Astrocyte of the spinal cord (primary cell): ENCODE measurements around the gene MRS2.

Experiments used
- DNase-seq: peaks from one replicate; pipeline ENCODE4 v3.0.0; 2011; ENCODE audit warnings: low read depth, low spot score
- H3K4me3 ChIP-seq: 2 replicates; pipeline ENCODE4 v1.5.1; 2011; ENCODE audit warnings: low read depth, mild to moderate bottlenecking, low read length, moderate library complexity
- in situ Hi-C: cut with HindIII; loops from 2 replicates; pipeline ENCODE4 v1.10.0; 2017; ENCODE audit warnings: low sequenced_read_pairs
- TF ChIP-seq, protein P1 (sequence below): IDR thresholded peaks from 2 replicates; pipeline ENCODE4 v1.5.1; 2012; ENCODE audit warnings: low read depth, mild to moderate bottlenecking, low read length, inconsistent platforms

Gene MRS2

DNA sequence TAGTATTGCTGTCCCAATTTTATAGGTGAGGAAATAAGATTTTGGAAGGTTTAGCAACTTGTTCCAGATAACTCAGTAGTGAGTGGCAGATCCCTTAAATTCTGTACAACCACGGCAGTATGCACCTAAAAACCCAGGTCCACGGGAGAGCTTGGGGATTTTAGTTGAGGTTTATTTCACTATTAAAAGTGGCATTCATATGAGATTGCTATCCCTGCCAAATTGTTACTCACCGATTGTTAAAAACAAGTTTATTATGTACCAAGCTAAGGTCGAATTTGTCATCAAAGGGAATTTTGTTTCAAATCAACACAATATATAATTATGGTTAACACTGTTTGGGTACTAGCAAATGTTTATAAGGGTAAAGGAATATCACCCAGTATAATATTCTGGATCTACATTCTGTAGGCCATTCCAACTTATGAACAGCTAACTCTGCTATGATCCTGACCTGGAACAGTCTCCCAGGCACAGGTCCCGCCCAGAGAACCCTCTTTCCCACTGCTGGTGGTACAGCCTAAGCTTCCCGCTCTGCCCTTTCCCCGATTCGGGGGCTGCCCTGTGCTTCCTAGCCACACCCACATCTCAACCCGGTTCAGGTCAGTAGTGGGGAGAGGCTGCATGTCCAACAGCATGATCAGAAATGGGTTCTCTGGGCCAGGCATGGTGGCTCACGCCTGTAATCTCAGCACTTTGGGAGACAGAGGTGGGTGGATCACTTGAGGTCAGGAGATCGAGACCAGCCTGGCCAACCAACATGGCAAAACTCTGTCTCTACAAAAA lies 61.7 kb downstream of the MRS2 start:
- TF ChIP-seq, protein P1, sequence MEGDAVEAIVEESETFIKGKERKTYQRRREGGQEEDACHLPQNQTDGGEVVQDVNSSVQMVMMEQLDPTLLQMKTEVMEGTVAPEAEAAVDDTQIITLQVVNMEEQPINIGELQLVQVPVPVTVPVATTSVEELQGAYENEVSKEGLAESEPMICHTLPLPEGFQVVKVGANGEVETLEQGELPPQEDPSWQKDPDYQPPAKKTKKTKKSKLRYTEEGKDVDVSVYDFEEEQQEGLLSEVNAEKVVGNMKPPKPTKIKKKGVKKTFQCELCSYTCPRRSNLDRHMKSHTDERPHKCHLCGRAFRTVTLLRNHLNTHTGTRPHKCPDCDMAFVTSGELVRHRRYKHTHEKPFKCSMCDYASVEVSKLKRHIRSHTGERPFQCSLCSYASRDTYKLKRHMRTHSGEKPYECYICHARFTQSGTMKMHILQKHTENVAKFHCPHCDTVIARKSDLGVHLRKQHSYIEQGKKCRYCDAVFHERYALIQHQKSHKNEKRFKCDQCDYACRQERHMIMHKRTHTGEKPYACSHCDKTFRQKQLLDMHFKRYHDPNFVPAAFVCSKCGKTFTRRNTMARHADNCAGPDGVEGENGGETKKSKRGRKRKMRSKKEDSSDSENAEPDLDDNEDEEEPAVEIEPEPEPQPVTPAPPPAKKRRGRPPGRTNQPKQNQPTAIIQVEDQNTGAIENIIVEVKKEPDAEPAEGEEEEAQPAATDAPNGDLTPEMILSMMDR, result no peak
- DNase-seq, result no peak

GRCh38 chr6:24469811-24470210 lies 67.1 kb downstream of the MRS2 start:
- in situ Hi-C loops, result no loop called here
- no peak overlapping the region for H3K4me3 ChIP-seq

More for the DNA sequence above, 61.7 kb downstream of the MRS2 start:
- no peak overlapping the region for H3K4me3 ChIP-seq
- in situ Hi-C loops, result no loop called here

GRCh38 chr6:24472181-24472580 lies 69.4 kb downstream of the MRS2 start:
- TF ChIP-seq, protein P1, result no peak
- in situ Hi-C loops, result no loop called here
- DNase-seq, result no peak
- no peak overlapping the region for H3K4me3 ChIP-seq

More at GRCh38 chr6:24469811-24470210, 67.1 kb downstream of the MRS2 start:
- peak; percentile 12 for DNase-seq
- TF ChIP-seq, protein P1, result no peak
